ENCODE data around the gene FBL.

FBL gene

DNA sequence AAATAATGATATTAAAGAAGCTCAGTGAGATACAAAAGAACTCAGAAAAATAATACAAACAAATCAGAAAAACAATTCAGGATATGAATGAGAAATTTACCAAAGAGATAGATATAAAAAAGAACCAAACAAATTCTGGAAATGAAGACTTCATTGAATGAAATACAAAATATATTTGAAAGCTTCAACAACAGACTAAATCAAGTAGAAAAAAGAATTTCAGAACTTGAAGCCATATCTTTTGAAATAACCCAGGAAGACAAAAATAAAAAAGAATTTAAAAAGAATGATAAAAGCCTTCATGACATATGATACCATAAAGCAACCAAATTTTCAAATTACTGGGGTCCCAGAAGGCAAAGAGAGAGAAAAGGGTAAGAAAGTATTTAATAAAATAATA lies 57.9 kb downstream of the FBL start:
- no peak for DNase-seq (ENCODE audit: low read depth)
